Adipocyte (in vitro differentiated cells): ENCODE data around the gene IRF2.

Source experiments
- DNase-seq: peaks from one replicate; pipeline ENCODE4 v3.0.0-alpha.2; 2015; ENCODE audit warnings: low read depth
- H3K27me3 ChIP-seq: replicated peaks from 2 replicates; pipeline ENCODE4 v1.7.0; 2013; ENCODE audit warnings: mild to moderate bottlenecking, low read length, moderate library complexity; ENCODE audit not compliant: control insufficient read depth, insufficient read depth
- H3K36me3 ChIP-seq: 2 replicates; pipeline ENCODE4 v1.7.0; 2013; ENCODE audit warnings: low read length, mild to moderate bottlenecking, moderate library complexity; ENCODE audit not compliant: control insufficient read depth, insufficient read depth, severe bottlenecking
- H3K4me1 ChIP-seq: 2 replicates; pipeline ENCODE4 v1.7.0; 2013; ENCODE audit warnings: mild to moderate bottlenecking, low read length, moderate library complexity; ENCODE audit not compliant: control insufficient read depth, insufficient read depth
- H3K4me3 ChIP-seq: 2 replicates; pipeline ENCODE4 v1.7.0; 2013; ENCODE audit warnings: mild to moderate bottlenecking, low read length, moderate library complexity
- H3K9ac ChIP-seq: 2 replicates; pipeline ENCODE4 v1.7.0; 2013; ENCODE audit warnings: mild to moderate bottlenecking, low read length, moderate library complexity
- H3K9me3 ChIP-seq: 2 replicates; pipeline ENCODE4 v1.7.0; 2013; ENCODE audit warnings: mild to moderate bottlenecking, low read length, moderate library complexity; ENCODE audit not compliant: control insufficient read depth

IRF2 gene

GRCh38 chr4:184473499-184474262 is 669 bp downstream of the IRF2 start:
- DNase-seq = peak; percentile 59
- peak overlapping the region; percentile 96 for H3K9ac ChIP-seq
- H3K9me3 ChIP-seq = no peaks in the 10 kb centered on the region
- H3K36me3 ChIP-seq = no peaks in the 10 kb centered on the region
- H3K4me3 ChIP-seq = peak overlapping the region; percentile 99
- no peaks in the 10 kb centered on the region for H3K27me3 ChIP-seq
- H3K4me1 ChIP-seq = peaks cover 40% of the 10 kb centered on the region

- peaks cover 37% of the 10 kb centered on the region for H3K4me1 ChIP-seq
- peak overlapping the region; percentile 99 for H3K4me3 ChIP-seq
- no peaks in the 10 kb centered on the region for H3K27me3 ChIP-seq
- H3K9ac ChIP-seq = peak overlapping the region; percentile 96
- peak; percentile 86 for DNase-seq
- H3K9me3 ChIP-seq = no peaks in the 10 kb centered on the region
- no peaks in the 10 kb centered on the region for H3K36me3 ChIP-seq
These were observed 1.5 kb downstream of the IRF2 start for GRCh38 chr4:184472614-184473498.

GRCh38 chr4:184471881-184472613 is 2.3 kb downstream of the IRF2 start:
- H3K9ac ChIP-seq = peak overlapping the region; percentile 96
- no peak for DNase-seq
- H3K4me1 ChIP-seq = peaks cover 31% of the 10 kb centered on the region
- H3K36me3 ChIP-seq = no peaks in the 10 kb centered on the region
- no peaks in the 10 kb centered on the region for H3K27me3 ChIP-seq
- H3K4me3 ChIP-seq = peak overlapping the region; percentile 99
- H3K9me3 ChIP-seq = no peaks in the 10 kb centered on the region

- no peak for DNase-seq
These were observed 3.6 kb downstream of the IRF2 start for GRCh38 chr4:184470785-184471110.

GRCh38 chr4:184466634-184467033 is 7.7 kb downstream of the IRF2 start:
- no peak overlapping the region for H3K9ac ChIP-seq
- no peaks in the 10 kb centered on the region for H3K27me3 ChIP-seq
- no peak overlapping the region for H3K4me3 ChIP-seq
- no peaks in the 10 kb centered on the region for H3K36me3 ChIP-seq
- no peak for DNase-seq
- no peaks in the 10 kb centered on the region for H3K9me3 ChIP-seq
- H3K4me1 ChIP-seq = peaks cover 8% of the 10 kb centered on the region

More at GRCh38 chr4:184470785-184471110, 3.6 kb downstream of the IRF2 start:
- Histone ChIP-seq H3K4me1 (peaks cover 19% of the 10 kb centered on the region), H3K27me3 (no peaks in the 10 kb centered on the region), H3K9me3 (no peaks in the 10 kb centered on the region), H3K36me3 (no peaks in the 10 kb centered on the region), H3K4me3 (no peak overlapping the region), H3K9ac (peak overlapping the region; percentile 20)

- Histone ChIP-seq H3K27me3 (no peaks in the 10 kb centered on the region), H3K4me3 (no peak overlapping the region), H3K9ac (no peak overlapping the region), H3K36me3 (no peaks in the 10 kb centered on the region), H3K9me3 (no peaks in the 10 kb centered on the region), H3K4me1 (peaks cover 11% of the 10 kb centered on the region)
- DNase-seq = no peak
These were observed 9.4 kb downstream of the IRF2 start for GRCh38 chr4:184464759-184465454.

- H3K4me3 ChIP-seq = no peak overlapping the region
- no peaks in the 10 kb centered on the region for H3K36me3 ChIP-seq
- peaks cover 20% of the 10 kb centered on the region for H3K4me1 ChIP-seq
- no peak overlapping the region for H3K9ac ChIP-seq
- H3K9me3 ChIP-seq = no peaks in the 10 kb centered on the region
- no peaks in the 10 kb centered on the region for H3K27me3 ChIP-seq
- DNase-seq = no peak
These were observed 10.5 kb downstream of the IRF2 start for GRCh38 chr4:184463856-184464255.

- Histone ChIP-seq H3K9ac (no peak overlapping the region), H3K36me3 (no peaks in the 10 kb centered on the region), H3K4me1 (peaks cover 20% of the 10 kb centered on the region), H3K9me3 (no peaks in the 10 kb centered on the region), H3K27me3 (no peaks in the 10 kb centered on the region), H3K4me3 (no peak overlapping the region)
- no peak for DNase-seq
These were observed 11.2 kb downstream of the IRF2 start for GRCh38 chr4:184463158-184463557.

- Histone ChIP-seq H3K9me3 (no peaks in the 10 kb centered on the region), H3K4me1 (peaks cover 22% of the 10 kb centered on the region), H3K9ac (no peak overlapping the region), H3K27me3 (no peaks in the 10 kb centered on the region), H3K36me3 (no peaks in the 10 kb centered on the region), H3K4me3 (no peak overlapping the region)
- DNase-seq = no peak
These were observed 11.6 kb downstream of the IRF2 start for GRCh38 chr4:184462724-184463123.

GRCh38 chr4:184461711-184462441 is 12.5 kb downstream of the IRF2 start:
- H3K36me3 ChIP-seq = no peaks in the 10 kb centered on the region
- no peak for DNase-seq
- no peak overlapping the region for H3K4me3 ChIP-seq
- no peaks in the 10 kb centered on the region for H3K27me3 ChIP-seq
- peaks cover 25% of the 10 kb centered on the region for H3K4me1 ChIP-seq
- no peak overlapping the region for H3K9ac ChIP-seq
- no peaks in the 10 kb centered on the region for H3K9me3 ChIP-seq
